Measurements from ENCODE around the gene FCAMR.

Gene FCAMR

DNA sequence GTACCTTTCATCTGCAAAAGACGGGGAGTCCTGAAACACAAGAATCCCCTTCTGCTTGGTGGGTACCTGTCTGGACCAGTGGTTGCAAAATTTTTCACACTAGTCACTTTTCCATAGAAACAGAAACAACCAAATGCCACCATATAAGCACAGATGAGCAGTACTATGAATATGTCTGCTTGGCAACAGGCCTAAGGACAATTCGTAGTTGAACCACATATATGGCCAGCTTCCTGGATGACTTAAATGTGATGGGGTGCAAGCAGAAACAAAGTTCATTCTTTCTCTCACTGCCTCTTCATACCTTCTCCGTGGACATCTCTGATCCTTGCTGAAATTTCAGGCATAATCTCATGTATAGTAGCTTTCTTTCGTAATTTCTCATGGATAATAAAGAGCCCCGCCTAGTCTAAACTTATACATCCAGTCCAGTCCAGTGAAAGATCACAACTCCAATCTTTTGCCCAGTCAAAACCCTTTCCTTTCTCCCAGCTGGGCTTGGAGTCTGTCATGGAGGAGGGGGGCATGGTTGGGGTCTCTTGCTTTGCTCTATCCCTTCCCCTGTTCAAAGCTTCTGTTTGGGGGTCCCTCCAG lies 7.0 kb downstream of the FCAMR start:
- no peak overlapping the region for H3K4me3 ChIP-seq (replicated peaks in 1 of 2; ENCODE audit: low read depth in 2 of 2, low read length in 2 of 2)
- peak in 1 of 2 donors; percentile 25 for DNase-seq (ENCODE audit: low read depth in 2 of 2)
- TF ChIP-seq, protein P1, sequence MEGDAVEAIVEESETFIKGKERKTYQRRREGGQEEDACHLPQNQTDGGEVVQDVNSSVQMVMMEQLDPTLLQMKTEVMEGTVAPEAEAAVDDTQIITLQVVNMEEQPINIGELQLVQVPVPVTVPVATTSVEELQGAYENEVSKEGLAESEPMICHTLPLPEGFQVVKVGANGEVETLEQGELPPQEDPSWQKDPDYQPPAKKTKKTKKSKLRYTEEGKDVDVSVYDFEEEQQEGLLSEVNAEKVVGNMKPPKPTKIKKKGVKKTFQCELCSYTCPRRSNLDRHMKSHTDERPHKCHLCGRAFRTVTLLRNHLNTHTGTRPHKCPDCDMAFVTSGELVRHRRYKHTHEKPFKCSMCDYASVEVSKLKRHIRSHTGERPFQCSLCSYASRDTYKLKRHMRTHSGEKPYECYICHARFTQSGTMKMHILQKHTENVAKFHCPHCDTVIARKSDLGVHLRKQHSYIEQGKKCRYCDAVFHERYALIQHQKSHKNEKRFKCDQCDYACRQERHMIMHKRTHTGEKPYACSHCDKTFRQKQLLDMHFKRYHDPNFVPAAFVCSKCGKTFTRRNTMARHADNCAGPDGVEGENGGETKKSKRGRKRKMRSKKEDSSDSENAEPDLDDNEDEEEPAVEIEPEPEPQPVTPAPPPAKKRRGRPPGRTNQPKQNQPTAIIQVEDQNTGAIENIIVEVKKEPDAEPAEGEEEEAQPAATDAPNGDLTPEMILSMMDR (IDR thresholded peaks at IDR 0.05; ENCODE audit: low read depth, low read length) = no peak

- TF ChIP-seq, protein P1 (IDR thresholded peaks at IDR 0.05; ENCODE audit: low read depth, low read length) = no peak
- H3K4me3 ChIP-seq (replicated peaks in 1 of 2; ENCODE audit: low read depth in 2 of 2, low read length in 2 of 2) = no peak overlapping the region
- no peak for DNase-seq (ENCODE audit: low read depth in 2 of 2)
These were observed 8.0 kb downstream of the FCAMR start for GRCh38 chr1:206962272-206962671.

GRCh38 chr1:206961668-206962067 lies 8.6 kb downstream of the FCAMR start:
- H3K4me3 ChIP-seq (replicated peaks in 1 of 2; ENCODE audit: low read depth in 2 of 2, low read length in 2 of 2) = no peak overlapping the region
- DNase-seq (ENCODE audit: low read depth in 2 of 2) = no peak
- TF ChIP-seq, protein P1 (IDR thresholded peaks at IDR 0.05; ENCODE audit: low read depth, low read length) = no peak

- TF ChIP-seq, protein P1 (IDR thresholded peaks at IDR 0.05; ENCODE audit: low read depth, low read length) = no peak
- no peak for DNase-seq (ENCODE audit: low read depth in 2 of 2)
- H3K4me3 ChIP-seq (replicated peaks in 1 of 2; ENCODE audit: low read depth in 2 of 2, low read length in 2 of 2) = no peak overlapping the region
These were observed 9.4 kb downstream of the FCAMR start for GRCh38 chr1:206960676-206961386.

- TF ChIP-seq, protein P1 (IDR thresholded peaks at IDR 0.05; ENCODE audit: low read depth, low read length) = no peak
- no peak overlapping the region for H3K4me3 ChIP-seq (replicated peaks in 1 of 2; ENCODE audit: low read depth in 2 of 2, low read length in 2 of 2)
- DNase-seq (ENCODE audit: low read depth in 2 of 2) = no peak
These were observed 12.1 kb downstream of the FCAMR start for GRCh38 chr1:206958144-206958543.

DNA sequence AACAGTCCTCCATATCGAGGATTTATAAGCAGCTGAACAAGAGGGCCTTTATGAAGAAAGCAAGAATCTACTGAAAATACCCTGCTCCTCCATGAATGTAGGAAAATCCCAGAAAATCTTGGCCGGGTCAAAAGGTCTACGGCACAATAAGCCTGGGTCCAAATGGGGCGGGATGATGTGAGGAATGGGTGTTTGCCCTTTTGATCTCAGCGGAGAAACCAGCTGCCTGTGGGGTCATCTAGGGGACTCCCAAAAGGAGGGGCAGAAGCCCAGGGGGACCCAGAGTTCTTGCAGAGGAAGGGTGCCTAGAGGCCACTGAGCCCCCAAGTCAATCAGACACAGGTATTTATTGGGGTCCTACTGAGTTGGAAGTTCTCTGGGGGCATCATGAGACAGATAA lies 12.6 kb downstream of the FCAMR start:
- no peak overlapping the region for H3K4me3 ChIP-seq (replicated peaks in 1 of 2; ENCODE audit: low read depth in 2 of 2, low read length in 2 of 2)
- no peak for DNase-seq (ENCODE audit: low read depth in 2 of 2)
- TF ChIP-seq, protein P1 (IDR thresholded peaks at IDR 0.05; ENCODE audit: low read depth, low read length) = no peak
